Kidney (tissue), 14 donors: Measurements from ENCODE around the gene GARIN5A. TPM values are rescaled to one million over a fixed set of nuclear protein-coding genes. Genes with fewer than 3 reads are reported as not detected.

Experiments
- DNase-seq, 5 donors: peaks; one replicate each; pipeline ENCODE4 v3.0.0-alpha.2; 2013 to 2020
- FAIRE-seq: peaks from 2 replicates; lab custom pipeline; 2012; peaks lifted over from hg19 to GRCh38; lab: Jason Lieb, UNC
- H3K27ac ChIP-seq, 2 donors: one replicate each; pipeline ENCODE4 v1.7.0; 2013; ENCODE audit warnings: low read depth in 2 of 2, low read length in 2 of 2, inconsistent platforms in 1 of 2
- H3K27me3 ChIP-seq: one replicate; pipeline ENCODE4 v1.7.1; 2013; ENCODE audit warnings: low read length, inconsistent platforms; ENCODE audit not compliant: control insufficient read depth, insufficient read depth
- H3K36me3 ChIP-seq, 3 donors: one replicate each; pipeline versions ENCODE4 v1.7.0 to v1.7.1; 2013; ENCODE audit warnings: low read length in 3 of 3, control low read depth in 1 of 3, inconsistent platforms in 1 of 3; ENCODE audit not compliant: insufficient read depth in 3 of 3, control insufficient read depth in 2 of 3
- H3K4me1 ChIP-seq, 3 donors: one replicate each; pipeline versions ENCODE4 v1.7.0 to v1.7.1; 2013; ENCODE audit warnings: low read length in 3 of 3, inconsistent platforms in 1 of 3, low read depth in 1 of 3; ENCODE audit not compliant: control insufficient read depth in 2 of 3, insufficient read depth in 2 of 3
- H3K4me3 ChIP-seq, 3 donors: one replicate each; pipeline versions ENCODE4 v1.7.0 to v1.8.1; 2013; ENCODE audit warnings: low read length in 3 of 3, control low read depth in 1 of 3, inconsistent platforms in 1 of 3
- H3K9ac ChIP-seq, 3 donors: one replicate each; pipeline versions ENCODE4 v1.7.0 to v1.7.1; 2013; ENCODE audit warnings: low read length in 3 of 3, control low read depth in 1 of 3, inconsistent platforms in 1 of 3
- H3K9me3 ChIP-seq, 3 donors: one replicate each; pipeline versions ENCODE4 v1.7.0 to v1.7.1; 2013; ENCODE audit warnings: low read length in 3 of 3, control low read depth in 1 of 3, inconsistent platforms in 1 of 3; ENCODE audit not compliant: control insufficient read depth in 2 of 3, insufficient read depth in 1 of 3
- CTCF ChIP-seq: IDR thresholded peaks from 3 replicates; pipeline ENCODE4 v1.5.1; 2012; ENCODE audit warnings: mild to moderate bottlenecking, moderate library complexity, borderline replicate concordance; ENCODE audit not compliant: insufficient read depth; ENCODE audit errors: extremely low read depth
- intact Hi-C: fragments of 100-400 bp; cut with DNase I; formaldehyde crosslinking; loops from one replicate; pipeline ENCODE4 v1.11.1; 2022
- polyA plus RNA-seq: library from polyadenylated mRNA; stranded (reverse); fragments of 350-450 nt; fragmentation: Illumina TruSeq; extraction: RNeasy Lipid Tissue Mini Kit (QIAGEN cat#74804); gene quantifications from one replicate; pipeline ENCODE4 v1.2.3, GENCODE V29; 2014; ENCODE audit warnings: low read depth, low replicate concordance; ENCODE audit not compliant: insufficient read depth
- total RNA-seq: library from RNA; stranded (reverse); fragmentation: NEBNext Ultra II Directional; extraction: Animal tissue kit (Norgen Biotek cat#: 25700); gene quantifications from one replicate; pipeline ENCODE4 v1.2.1, GENCODE V29; 2021
- donor health status: control.
- donor health status: control.
- donor health status: control.
- donor health status: control.
- donor health status: control.
- donor health status: DM: yes; HTN: yes; CAD: no.
- donor health status: Normal renal cell carcinoma (clear cell type).

GARIN5A gene
- total and polyA plus RNA-seq, 2 donors from 2014 or later = 2.0 to 9.0 TPM

GRCh38 chr19:50519006-50519575, 42.4 kb upstream of the GARIN5A start:
- Histone ChIP-seq H3K36me3 (no peaks in the 10 kb centered on the region), H3K27me3 (no peaks in the 10 kb centered on the region), H3K27ac (no peak overlapping the region), H3K4me1 (no peaks in the 10 kb centered on the region), H3K4me3 (no peak overlapping the region), H3K9me3 (no peaks in the 10 kb centered on the region), H3K9ac (no peak overlapping the region)
- intact Hi-C loops = no loop called here
- DNase-seq (peak in 1 of 5 donors; percentile 46), FAIRE-seq (no peak)
- TF ChIP-seq CTCF = no peak

- intact Hi-C loops = no loop called here
- Histone ChIP-seq H3K4me1 (peaks cover 0 to 2% (median 0%) of the 10 kb centered on the region in 3 donors), H3K9ac (no peak overlapping the region), H3K4me3 (no peak overlapping the region), H3K27me3 (no peaks in the 10 kb centered on the region), H3K9me3 (no peaks in the 10 kb centered on the region), H3K36me3 (no peaks in the 10 kb centered on the region), H3K27ac (no peak overlapping the region)
- no peak for FAIRE-seq
- peak in 1 of 5 donors; percentile 73 for DNase-seq
- no peak for TF ChIP-seq CTCF
Measured at GRCh38 chr19:50518091-50519005, 41.7 kb upstream of the GARIN5A start.

- no peak for TF ChIP-seq CTCF
- FAIRE-seq (no peak), DNase-seq (no peak)
- H3K9me3 ChIP-seq = no peaks in the 10 kb centered on the region
- intact Hi-C loops = no loop called here
- H3K36me3 ChIP-seq = no peaks in the 10 kb centered on the region
- H3K27ac ChIP-seq = no peak overlapping the region
- H3K4me1 ChIP-seq = peaks cover 0 to 2% (median 0%) of the 10 kb centered on the region in 3 donors
- H3K27me3 ChIP-seq = no peaks in the 10 kb centered on the region
- H3K4me3 ChIP-seq = no peak overlapping the region
- no peak overlapping the region for H3K9ac ChIP-seq
Measured at GRCh38 chr19:50517704-50518075, 41.0 kb upstream of the GARIN5A start.
